GM12875 (cell line): Measurements from ENCODE around the gene SYN1.

ENCODE experiments used
- H3K4me3 ChIP-seq: one replicate; pipeline ENCODE4 v1.5.1; 2011; ENCODE audit warnings: low read depth, low read length, control low read depth
- CTCF ChIP-seq: IDR thresholded peaks from 2 replicates; pipeline ENCODE4 v1.5.1; 2011; ENCODE audit warnings: low read depth, mild to moderate bottlenecking, control low read depth, inconsistent platforms, low read length, moderate library complexity, borderline replicate concordance; ENCODE audit not compliant: insufficient read depth

Gene SYN1

GRCh38 chrX:47579537-47579936 is 40.1 kb downstream of the SYN1 start:
- TF ChIP-seq CTCF = no peak
- no peak overlapping the region for H3K4me3 ChIP-seq

GRCh38 chrX:47578692-47579091 is 41.0 kb downstream of the SYN1 start:
- H3K4me3 ChIP-seq = no peak overlapping the region
- TF ChIP-seq CTCF = no peak

DNA sequence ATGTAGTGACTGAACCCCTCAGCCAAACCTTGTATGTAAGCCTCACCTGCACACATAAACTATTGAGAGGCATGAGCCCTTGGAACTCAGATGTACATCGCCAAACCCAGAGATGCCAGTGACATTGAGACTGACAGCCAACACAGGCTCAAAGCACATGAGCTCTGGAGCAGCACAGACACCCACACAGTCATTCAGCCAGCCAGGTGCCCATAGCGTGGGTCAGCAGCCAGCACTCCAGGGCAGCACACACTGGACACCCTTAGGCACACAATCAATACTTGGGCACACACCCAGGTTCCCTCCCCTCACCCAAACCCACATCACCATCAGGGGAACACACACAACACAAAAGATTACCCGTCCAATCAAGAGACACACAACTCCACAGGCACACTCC is 41.8 kb downstream of the SYN1 start:
- TF ChIP-seq CTCF = no peak
- H3K4me3 ChIP-seq = no peak overlapping the region

DNA sequence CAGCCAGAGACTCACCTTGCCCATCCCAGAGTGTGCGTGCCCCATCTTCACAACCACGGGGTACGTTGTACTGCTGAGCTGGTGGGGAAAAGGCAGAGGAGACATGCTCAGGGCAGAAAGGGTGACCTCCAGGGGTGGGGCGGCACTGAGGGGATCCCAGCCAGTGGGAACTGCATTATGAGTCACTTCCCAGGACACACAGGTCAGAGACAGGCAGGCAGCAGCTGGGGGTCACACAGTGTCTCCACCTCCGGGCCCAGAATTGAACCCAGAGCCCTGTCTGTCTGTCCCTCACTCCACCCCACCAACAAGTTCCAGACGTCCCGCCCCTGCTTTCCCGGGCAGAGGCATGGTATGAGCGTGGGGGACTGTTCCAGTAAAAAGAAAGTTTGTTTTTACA is 42.2 kb downstream of the SYN1 start:
- TF ChIP-seq CTCF = no peak
- no peak overlapping the region for H3K4me3 ChIP-seq

DNA sequence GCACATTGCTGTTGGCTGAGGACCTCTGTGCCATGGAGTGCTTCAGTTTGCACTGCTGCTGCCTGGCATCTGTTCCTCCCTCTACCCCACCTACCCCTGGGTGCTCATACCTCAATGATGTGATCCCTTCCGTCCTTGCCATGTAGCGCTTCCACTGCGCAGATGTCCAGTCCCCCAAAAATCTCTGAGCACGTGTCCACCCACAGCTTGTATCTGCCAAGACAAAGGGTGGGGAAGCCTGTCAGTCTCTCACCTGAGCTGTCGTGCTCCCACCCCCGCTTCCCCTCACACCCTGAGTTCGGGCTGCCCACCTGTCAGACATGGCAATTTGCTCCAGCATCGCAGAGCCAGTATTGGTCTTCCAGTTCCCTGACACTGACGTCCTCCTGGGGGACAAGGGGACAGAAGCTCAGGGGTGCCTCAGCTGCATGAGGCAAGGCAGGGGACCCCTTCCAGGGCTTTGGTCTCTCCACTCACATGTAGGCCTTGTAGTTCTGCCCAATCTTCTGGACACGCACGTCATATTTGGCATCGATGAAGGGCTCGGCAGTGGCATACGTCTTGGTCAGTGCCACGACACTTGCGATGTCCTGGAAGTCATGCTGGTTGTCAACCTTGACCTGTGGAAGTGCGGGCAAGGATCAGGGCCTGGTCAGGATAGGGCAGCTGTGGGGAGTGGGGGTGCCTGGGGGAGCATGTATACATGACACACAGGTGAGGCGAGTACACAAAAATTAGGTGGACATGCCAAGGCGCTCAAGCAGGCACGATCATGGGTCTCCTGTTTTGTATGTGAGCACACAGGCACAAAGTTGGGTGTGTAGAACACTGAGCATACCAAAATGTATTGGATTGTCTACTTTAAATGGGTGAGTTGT is 43.4 kb downstream of the SYN1 start:
- no peak overlapping the region for H3K4me3 ChIP-seq
- no peak for TF ChIP-seq CTCF

DNA sequence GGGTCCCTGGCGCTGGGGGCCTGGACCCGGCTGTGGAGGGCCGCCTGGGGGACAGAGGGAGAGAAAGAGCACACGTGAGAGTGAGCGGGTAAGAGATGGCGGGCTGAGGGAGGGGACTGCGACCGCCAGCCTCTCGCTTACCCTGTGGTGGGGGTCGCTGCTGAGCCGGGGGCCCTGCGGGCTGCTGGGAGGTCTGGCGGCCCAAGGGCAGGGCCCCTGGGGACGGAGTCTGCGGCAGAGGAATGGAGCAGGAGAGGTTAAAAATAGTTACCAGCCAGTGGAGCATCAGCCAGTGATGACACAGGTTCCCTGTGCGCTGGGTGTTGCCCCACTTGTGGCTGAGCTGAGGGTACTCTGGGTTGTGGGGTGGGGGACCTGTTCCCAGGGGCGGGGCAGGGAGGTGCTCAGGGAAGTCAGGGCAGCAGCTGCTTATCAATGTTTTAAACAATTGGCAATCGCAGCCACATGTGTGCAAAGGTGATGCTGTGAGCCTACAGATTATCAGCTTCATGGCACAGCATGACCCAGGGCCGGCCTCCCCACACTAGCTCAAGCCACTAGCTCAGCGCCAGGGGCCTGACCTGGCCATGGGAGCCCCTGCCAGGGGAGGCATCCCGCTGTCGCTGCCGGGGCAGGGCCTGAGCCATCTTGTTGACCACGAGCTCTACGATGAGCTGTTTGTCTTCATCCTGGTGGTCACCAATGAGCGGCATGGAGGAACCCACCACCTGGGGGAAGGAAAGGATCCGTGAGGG is 44.9 kb downstream of the SYN1 start:
- H3K4me3 ChIP-seq = no peak overlapping the region
- TF ChIP-seq CTCF = no peak
